IMR-90 (cell line): Measurements from ENCODE around the gene PPP1R12C. TPM values are rescaled to one million over a fixed set of nuclear protein-coding genes. Genes with fewer than 3 reads are reported as not detected.

Experiments
- ATAC-seq: fragments of 200-7000 bp; cut with Tn5 transposase; 2 replicates; pipeline ENCODE4 v1.9.1; 2020; ENCODE audit warnings: low read depth, mild to moderate bottlenecking, moderate library complexity
- BruUV-seq: library from RNA; stranded (reverse); fragments of 400-500 nt; replicated peaks from 2 replicates; lab custom pipeline; 2021; lab: Mats Ljungman, UMichigan
- CTCF ChIA-PET: fragments of 300-600 bp; formaldehyde crosslinking; extraction: SDS; loops from one replicate; lab custom pipeline; 2021; ENCODE audit warnings: antibody characterized with exemption; lab: Yijun Ruan, JAX
- POLR2A ChIA-PET: fragments of 300-600 bp; sonication (Branson Sonifier 250); formaldehyde crosslinking; loops from one replicate; lab custom pipeline; 2022; ENCODE audit warnings: antibody characterized with exemption; ENCODE audit not compliant: unreplicated experiment; lab: Charles Lee
- DNase-seq: peaks from one replicate; pipeline ENCODE4 v3.0.0; 2013
- H2AFZ ChIP-seq: replicated peaks from 2 replicates; pipeline ENCODE3; 2013; ENCODE audit warnings: low read length, mild to moderate bottlenecking; ENCODE audit not compliant: poor library complexity
- H2AK5ac ChIP-seq: 2 replicates; pipeline ENCODE4 v1.6.1; 2013; ENCODE audit warnings: low read depth, low read length, inconsistent platforms
- H2AK9ac ChIP-seq: replicated peaks from 2 replicates; pipeline ENCODE3; 2013; ENCODE audit warnings: mild to moderate bottlenecking, low read depth, low read length, moderate library complexity; ENCODE audit not compliant: poor library complexity
- H2BK120ac ChIP-seq: 2 replicates; pipeline ENCODE4 v1.6.1; 2013; ENCODE audit warnings: low read depth, low read length, inconsistent platforms
- H2BK15ac ChIP-seq: 3 replicates; pipeline ENCODE4 v1.6.1; 2013; ENCODE audit warnings: low read depth, low read length, inconsistent platforms
- H2BK20ac ChIP-seq: 2 replicates; pipeline ENCODE4 v1.6.1; 2013; ENCODE audit warnings: low read depth, mild to moderate bottlenecking, inconsistent platforms, low read length, moderate library complexity
- H2BK5ac ChIP-seq: 2 replicates; pipeline ENCODE4 v1.6.1; 2013; ENCODE audit warnings: mild to moderate bottlenecking, low read depth, low read length, inconsistent platforms; ENCODE audit not compliant: poor library complexity, severe bottlenecking
- H3K14ac ChIP-seq: replicated peaks from 2 replicates; pipeline ENCODE4 v1.6.1; 2013; ENCODE audit warnings: low read depth, low read length, inconsistent platforms
- H3K18ac ChIP-seq: 2 replicates; pipeline ENCODE4 v1.6.1; 2013; ENCODE audit warnings: low read depth, low read length, control low read depth
- H3K23ac ChIP-seq: 2 replicates; pipeline ENCODE4 v1.6.1; 2013; ENCODE audit warnings: low read depth, low read length, inconsistent platforms
- H3K27ac ChIP-seq: 2 replicates; pipeline ENCODE4 v1.5.1; 2013; ENCODE audit warnings: mild to moderate bottlenecking, control low read depth, low read length; ENCODE audit not compliant: insufficient read depth
- H3K27me3 ChIP-seq: 2 replicates; pipeline ENCODE4 v1.6.1; 2013; ENCODE audit warnings: low read length; ENCODE audit not compliant: control insufficient read depth, insufficient read depth
- H3K36me3 ChIP-seq: 2 replicates; pipeline ENCODE4 v1.6.1; 2013; ENCODE audit warnings: low read length, mixed read lengths; ENCODE audit not compliant: control insufficient read depth, insufficient read depth
- H3K4ac ChIP-seq: 2 replicates; pipeline ENCODE4 v1.6.1; 2013; ENCODE audit warnings: low read depth, low read length, inconsistent platforms
- H3K4me1 ChIP-seq: 2 replicates; pipeline ENCODE4 v1.6.1; 2013; ENCODE audit warnings: low read length, mixed read lengths; ENCODE audit not compliant: control insufficient read depth, insufficient read depth
- H3K4me2 ChIP-seq: 2 replicates; pipeline ENCODE4 v1.6.1; 2013; ENCODE audit warnings: low read depth, mild to moderate bottlenecking, control low read depth, low read length, moderate library complexity
- H3K4me3 ChIP-seq: 2 replicates; pipeline ENCODE4 v1.5.1; 2013; ENCODE audit warnings: low read depth, mild to moderate bottlenecking, control low read depth, low read length, moderate library complexity; ENCODE audit not compliant: insufficient read depth
- H3K56ac ChIP-seq: 2 replicates; pipeline ENCODE4 v1.6.1; 2013; ENCODE audit warnings: low read length, inconsistent platforms; ENCODE audit not compliant: insufficient read depth; ENCODE audit errors: extremely low read depth
- H3K79me1 ChIP-seq, 2 experiments: 2 replicates each; pipeline ENCODE4 v1.6.1; 2013; ENCODE audit warnings: low read length in 2 of 2, inconsistent platforms in 1 of 2, low read depth in 1 of 2
- H3K9ac ChIP-seq: 2 replicates; pipeline ENCODE4 v1.6.1; 2013; ENCODE audit warnings: low read depth, low read length, control low read depth
- H3K9me1 ChIP-seq: 2 replicates; pipeline ENCODE4 v1.6.1; 2013; ENCODE audit warnings: low read length, inconsistent platforms; ENCODE audit not compliant: insufficient read depth
- H3K9me3 ChIP-seq: 2 replicates; pipeline ENCODE4 v1.6.1; 2013; ENCODE audit warnings: low read length; ENCODE audit not compliant: control insufficient read depth, insufficient read depth
- H4K20me1 ChIP-seq: 2 replicates; pipeline ENCODE4 v1.6.1; 2013; ENCODE audit warnings: low read length, inconsistent platforms; ENCODE audit not compliant: insufficient read depth
- H4K5ac ChIP-seq: 2 replicates; pipeline ENCODE4 v1.6.1; 2013; ENCODE audit warnings: mild to moderate bottlenecking, low read depth, low read length, control low read depth
- H4K8ac ChIP-seq, 2 experiments: 2 replicates each; pipeline ENCODE4 v1.6.1; 2013; ENCODE audit warnings: low read depth in 2 of 2, low read length in 2 of 2, control low read depth in 1 of 2, inconsistent platforms in 1 of 2
- H4K91ac ChIP-seq: 2 replicates; pipeline ENCODE4 v1.6.1; 2013; ENCODE audit warnings: low read depth, low read length, inconsistent platforms; ENCODE audit not compliant: insufficient read depth
- BHLHE40 ChIP-seq: fragments of 150-350 bp; IDR thresholded peaks from 2 replicates; pipeline ENCODE4 v1.6.1; 2016; ENCODE audit warnings: mild to moderate bottlenecking, low read depth, low read length
- CEBPB ChIP-seq: IDR thresholded peaks from 2 replicates; pipeline ENCODE4 v1.6.1; 2012; ENCODE audit warnings: low read depth, low read length, improper control_type of control experiment
- CTCF ChIP-seq: conservative IDR thresholded peaks from 2 replicates; pipeline ENCODE4 v1.5.1; 2012; ENCODE audit warnings: mild to moderate bottlenecking, low read depth, low read length, improper control_type of control experiment
- ELK1 ChIP-seq: fragments of 150-350 bp; IDR thresholded peaks from 2 replicates; pipeline ENCODE4 v1.6.1; 2016; ENCODE audit warnings: low read depth, mild to moderate bottlenecking, low read length, moderate library complexity, borderline replicate concordance
- FOS ChIP-seq: fragments of 150-350 bp; IDR thresholded peaks from 2 replicates; pipeline ENCODE4 v1.6.1; 2016; ENCODE audit warnings: low read depth, low read length
- MAFK ChIP-seq: IDR thresholded peaks from 2 replicates; pipeline ENCODE4 v1.6.1; 2012; ENCODE audit warnings: low read depth, low read length, improper control_type of control experiment
- MAZ ChIP-seq: IDR thresholded peaks from 2 replicates; pipeline ENCODE4 v1.6.1; 2012; ENCODE audit warnings: low read depth, mild to moderate bottlenecking, low read length, improper control_type of control experiment, moderate library complexity, borderline replicate concordance
- NFE2L2 ChIP-seq: fragments of 150-350 bp; IDR thresholded peaks from 2 replicates; pipeline ENCODE4 v1.6.1; 2016; ENCODE audit warnings: low read depth, mild to moderate bottlenecking, low read length
- POLR2A ChIP-seq: IDR thresholded peaks from 2 replicates; pipeline ENCODE4 v1.6.1; 2012; ENCODE audit warnings: mild to moderate bottlenecking, low read depth, low read length
- RAD21 ChIP-seq: IDR thresholded peaks from 2 replicates; pipeline ENCODE4 v1.6.1; 2012; ENCODE audit warnings: low read length, improper control_type of control experiment
- RCOR1 ChIP-seq: IDR thresholded peaks from 2 replicates; pipeline ENCODE4 v1.6.1; 2012; ENCODE audit warnings: mild to moderate bottlenecking, low read length, improper control_type of control experiment; ENCODE audit not compliant: insufficient replicate concordance
- RFX5 ChIP-seq: IDR thresholded peaks from 2 replicates; pipeline ENCODE4 v1.8.0; 2012; ENCODE audit warnings: low read depth, mild to moderate bottlenecking, low read length, moderate library complexity
- USF2 ChIP-seq: fragments of 150-350 bp; IDR thresholded peaks from 2 replicates; pipeline ENCODE4 v1.6.1; 2017; ENCODE audit warnings: mild to moderate bottlenecking, antibody characterized with exemption, low read length, low read depth
- dilution Hi-C: fragments of 300-500 bp; cut with HindIII; formaldehyde crosslinking; loops from one replicate; pipeline ENCODE4 v1.14.3; 2018; ENCODE audit warnings: low sequenced_read_pairs; ENCODE audit not compliant: unreplicated experiment
- in situ Hi-C: fragments of 300-500 bp; cut with MboI; formaldehyde crosslinking; loops from 3 replicates; pipeline ENCODE4 v1.14.3; 2019; ENCODE audit warnings: low sequenced_read_pairs, inconsistent platforms, mixed read lengths
- intact Hi-C: fragments of 100-400 bp; cut with micrococcal nuclease; formaldehyde crosslinking; loops from 2 replicates; pipeline ENCODE4 v1.10.0; 2022
- polyA plus RNA-seq, 3 experiments: library from polyadenylated mRNA; depleted of rRNA; stranded (reverse); fragments of >200 nt; gene quantifications; 2 replicates each; pipeline ENCODE4 v1.2.3, GENCODE V29; 2012; ENCODE audit warnings: low replicate concordance in 1 of 3
- total RNA-seq: library from RNA; depleted of rRNA; stranded (reverse); fragments of >200 nt; gene quantifications from 2 replicates; pipeline ENCODE4 v1.2.3, GENCODE V29; 2012

The PPP1R12C gene
- total and polyA plus RNA-seq, 2 of the 4 experiments (the other 2 are of a cell fraction), result 21.5 to 81.4 TPM

GRCh38 chr19:55152017-55152416 lies 34.6 kb upstream of the PPP1R12C start:
- in situ Hi-C loops, result no loop called here
- no TSS peak for BruUV-seq
- H2BK120ac ChIP-seq, result no peak overlapping the region
- no peak overlapping the region for H3K9ac ChIP-seq
- no peak overlapping the region for H4K5ac ChIP-seq
- no peak overlapping the region for H2BK20ac ChIP-seq
- no peak overlapping the region for H2BK15ac ChIP-seq
- no peaks in the 10 kb centered on the region for H4K20me1 ChIP-seq
- peaks cover 1% of the 10 kb centered on the region; the same call in 1 of the 2 replicates for H3K4me1 ChIP-seq
- no peak overlapping the region for H3K56ac ChIP-seq
- no peak overlapping the region for H3K18ac ChIP-seq
- H4K91ac ChIP-seq, result no peak overlapping the region
- no peak overlapping the region for H3K4ac ChIP-seq
- no peaks in the 10 kb centered on the region for H3K9me1 ChIP-seq
- ATAC-seq, result no peak
- H3K9me3 ChIP-seq, result no peaks in the 10 kb centered on the region
- H3K23ac ChIP-seq, result no peak overlapping the region
- no peak overlapping the region for H3K14ac ChIP-seq
- H2AFZ ChIP-seq, result peak overlapping the region; percentile 44
- H3K36me3 ChIP-seq, result no peaks in the 10 kb centered on the region
- no peak overlapping the region for H3K27ac ChIP-seq
- no peak overlapping the region for H2AK9ac ChIP-seq
- no peak overlapping the region for H3K4me2 ChIP-seq
- no peak overlapping the region for H4K8ac ChIP-seq
- CTCF ChIA-PET, result no interaction called here
- TF ChIP-seq RFX5, result no peak
- no peak for TF ChIP-seq USF2
- TF ChIP-seq MAFK, result no peak
- no peak for TF ChIP-seq MAZ
- no peak for TF ChIP-seq CEBPB
- no peak for TF ChIP-seq CTCF
- TF ChIP-seq BHLHE40, result no peak
- no peak for TF ChIP-seq NFE2L2
- TF ChIP-seq RCOR1, result no peak
- no peak for TF ChIP-seq RAD21
- no peak for TF ChIP-seq POLR2A
- TF ChIP-seq ELK1, result no peak
- TF ChIP-seq FOS, result no peak
- POLR2A ChIA-PET, result no interaction called here
- dilution Hi-C loops, result no loop called here
- no peak overlapping the region for H2BK5ac ChIP-seq
- no peak for DNase-seq
- H2AK5ac ChIP-seq, result no peak overlapping the region
- intact Hi-C loops, result no loop called here
- no peak overlapping the region for H3K4me3 ChIP-seq
- peaks cover 43% of the 10 kb centered on the region for H3K27me3 ChIP-seq
- H3K79me1 ChIP-seq, result no peaks in the 10 kb centered on the region
